Activated CD4-positive, alpha-beta T cell treated with anti-CD3 and anti-CD28 coated beads for 36 hours (primary cell): ENCODE data around the gene ADGRA3. TPM values are rescaled to one million over a fixed set of nuclear protein-coding genes. Genes with fewer than 3 reads are reported as not detected.
"Not testable (repeated sequence)": the region's sequence is repeated elsewhere in the genome, so short reads cannot be mapped to it uniquely, and the experiment has no call there.

Experiments
- ATAC-seq: fragments of 200-7000 bp; cut with Tn5 transposase; one replicate; pipeline ENCODE4 v1.10.0; 2021; ENCODE audit warnings: mild to moderate bottlenecking, moderate library complexity
- CTCF ChIA-PET: fragments of 350-600 bp; sonication (Branson Sonifier 250); formaldehyde crosslinking; loops from one replicate; lab custom pipeline; 2021; ENCODE audit warnings: antibody characterized with exemption; lab: Charles Lee
- POLR2A ChIA-PET: fragments of 350-600 bp; sonication (Branson Sonifier 250); formaldehyde crosslinking; loops from one replicate; lab custom pipeline; 2021; ENCODE audit warnings: antibody characterized with exemption, inconsistent platforms; lab: Charles Lee
- DNase-seq: peaks from one replicate; pipeline ENCODE4 v3.0.0-alpha.2; 2020
- H3K27ac Mint-ChIP-seq: one replicate; pipeline ENCODE4 v1.8.0; 2021; ENCODE audit warnings: mixed read lengths
- H3K27me3 Mint-ChIP-seq: one replicate; pipeline ENCODE4 v1.8.0; 2021; ENCODE audit warnings: mixed read lengths
- H3K36me3 Mint-ChIP-seq: one replicate; pipeline ENCODE4 v1.8.0; 2021; ENCODE audit warnings: low read depth, mixed read lengths
- H3K4me1 Mint-ChIP-seq: one replicate; pipeline ENCODE4 v1.8.0; 2021; ENCODE audit warnings: mixed read lengths
- H3K4me3 Mint-ChIP-seq: one replicate; pipeline ENCODE4 v1.8.0; 2021; ENCODE audit warnings: mild to moderate bottlenecking, moderate library complexity, mixed read lengths
- H3K9me3 Mint-ChIP-seq: one replicate; pipeline ENCODE4 v1.8.0; 2021; ENCODE audit warnings: low read depth, mixed read lengths
- intact Hi-C, 2 experiments: fragments of 100-400 bp; cut with DNase I in 1 of 2; cut with micrococcal nuclease in 1 of 2; formaldehyde crosslinking; loops; one replicate each; pipeline versions ENCODE4 v1.14.2 to v1.15.1; 2022 to 2024; cut with DNase I, micrococcal nuclease
- total RNA-seq, 2 experiments: library from RNA; stranded (reverse); gene quantifications; one replicate each; pipeline ENCODE4 v1.2.3, GENCODE V29; 2021

The ADGRA3 gene
- total RNA-seq, 2 experiments from 2014 or later = 10.8 to 15.2 TPM

GRCh38 chr4:22408474-22408873 lies 107.4 kb downstream of the ADGRA3 start:
- H3K4me3 Mint-ChIP-seq = no peak overlapping the region
- ATAC-seq (no peak), DNase-seq (no peak)
- intact Hi-C loops = no loop called here
- H3K9me3 Mint-ChIP-seq = no peaks in the 10 kb centered on the region
- no peaks in the 10 kb centered on the region for H3K4me1 Mint-ChIP-seq
- H3K27me3 Mint-ChIP-seq = no peaks in the 10 kb centered on the region
- POLR2A ChIA-PET = no interaction called here
- H3K36me3 Mint-ChIP-seq = peaks cover 8% of the 10 kb centered on the region
- H3K27ac Mint-ChIP-seq = no peak overlapping the region
- CTCF ChIA-PET = interaction anchor here (0.7 to 1.0 kb wide), 2 partner anchors 18 to 282 kb away, joined by 3 read pairs; no protein-coding TSS in a partner anchor

- ChIA-PET CTCF (no interaction called here), POLR2A (no interaction called here)
- Mint-ChIP-seq H3K9me3 (no peaks in the 10 kb centered on the region), H3K27ac (no peak overlapping the region), H3K27me3 (no peaks in the 10 kb centered on the region), H3K4me1 (no peaks in the 10 kb centered on the region), H3K36me3 (peaks cover 5% of the 10 kb centered on the region), H3K4me3 (no peak overlapping the region)
- intact Hi-C loops = no loop called here
- DNase-seq = no peak
- ATAC-seq = no peak
Measured at GRCh38 chr4:22407361-22407760, 108.5 kb downstream of the ADGRA3 start.

- H3K9me3 Mint-ChIP-seq = peaks cover 7% of the 10 kb centered on the region
- H3K27me3 Mint-ChIP-seq = no peaks in the 10 kb centered on the region
- peaks cover 11% of the 10 kb centered on the region for H3K4me1 Mint-ChIP-seq
- intact Hi-C loops = no loop called here
- H3K27ac Mint-ChIP-seq = no peak overlapping the region
- ATAC-seq (no peak), DNase-seq (no peak)
- CTCF ChIA-PET = interaction anchor here (0.6 to 0.9 kb wide), 2 partner anchors 9 to 290 kb away, joined by 3 read pairs; no protein-coding TSS in a partner anchor
- peaks cover 32% of the 10 kb centered on the region for H3K36me3 Mint-ChIP-seq
- no peak overlapping the region for H3K4me3 Mint-ChIP-seq
- POLR2A ChIA-PET = no interaction called here
Measured at GRCh38 chr4:22398671-22399070, 117.2 kb downstream of the ADGRA3 start.

- POLR2A ChIA-PET = no interaction called here
- H3K27ac Mint-ChIP-seq = no peak overlapping the region
- intact Hi-C loops = no loop called here
Measured at GRCh38 chr4:22391551-22391950, 124.3 kb downstream of the ADGRA3 start.

GRCh38 chr4:22389240-22389870 lies 126.5 kb downstream of the ADGRA3 start:
- DNase-seq (peak; percentile 69), ATAC-seq (peak; percentile 49)
- Mint-ChIP-seq H3K36me3 (peaks cover 6% of the 10 kb centered on the region), H3K9me3 (no peaks in the 10 kb centered on the region), H3K27ac (no peak overlapping the region), H3K4me1 (peaks cover 11% of the 10 kb centered on the region), H3K4me3 (no peak overlapping the region), H3K27me3 (no peaks in the 10 kb centered on the region)
- CTCF ChIA-PET = interaction anchor here (0.6 to 7.2 kb wide), 24 partner anchors 10 to 1047 kb away, joined by 3 to 124 read pairs (median 3); no protein-coding TSS in a partner anchor
- intact Hi-C loops = loop anchor here (1.0 to 10.0 kb wide), 6 partner anchors 152 to 600 kb away; no protein-coding TSS in a partner anchor
- POLR2A ChIA-PET = no interaction called here

More at GRCh38 chr4:22391551-22391950, 124.3 kb downstream of the ADGRA3 start:
- no peaks in the 10 kb centered on the region for H3K4me1 Mint-ChIP-seq
- H3K27me3 Mint-ChIP-seq = no peaks in the 10 kb centered on the region
- no peak for DNase-seq
- CTCF ChIA-PET = interaction anchor here (0.5 to 7.2 kb wide), 4 partner anchors 192 to 602 kb away, joined by 4 to 124 read pairs (median 4); no protein-coding TSS in a partner anchor
- no peak for ATAC-seq
- no peak overlapping the region for H3K4me3 Mint-ChIP-seq
- peaks cover 5% of the 10 kb centered on the region for H3K36me3 Mint-ChIP-seq
- no peaks in the 10 kb centered on the region for H3K9me3 Mint-ChIP-seq

GRCh38 chr4:22385611-22386011 lies 130.3 kb downstream of the ADGRA3 start:
- ATAC-seq (peak; percentile 92), DNase-seq (peak; percentile 7)
- intact Hi-C loops = loop anchor here (5.0 to 10.0 kb wide), 3 partner anchors 148 to 501 kb away; no protein-coding TSS in a partner anchor
- Mint-ChIP-seq H3K4me3 (no peak overlapping the region), H3K36me3 (peaks cover 6% of the 10 kb centered on the region), H3K27ac (no peak overlapping the region), H3K4me1 (peaks cover 11% of the 10 kb centered on the region), H3K27me3 (no peaks in the 10 kb centered on the region), H3K9me3 (no peaks in the 10 kb centered on the region)
- CTCF ChIA-PET = interaction anchor here (0.7 to 7.2 kb wide), 3 partner anchors 24 to 596 kb away, joined by 3 to 124 read pairs (median 4); no protein-coding TSS in a partner anchor
- POLR2A ChIA-PET = no interaction called here

GRCh38 chr4:22384154-22384553 lies 131.7 kb downstream of the ADGRA3 start:
- ChIA-PET CTCF (interaction anchor here (1.2 kb wide), 1 partner anchor 595 kb away, joined by 4 read pairs; no protein-coding TSS in a partner anchor), POLR2A (no interaction called here)
- peaks cover 11% of the 10 kb centered on the region for H3K4me1 Mint-ChIP-seq
- DNase-seq (no peak), ATAC-seq (no peak)
- peaks cover 2% of the 10 kb centered on the region for H3K9me3 Mint-ChIP-seq
- intact Hi-C loops = loop anchor here in 1 of 2 experiments (10.0 kb wide), 1 partner anchor 499 kb away; no protein-coding TSS in a partner anchor
- H3K36me3 Mint-ChIP-seq = peaks cover 6% of the 10 kb centered on the region
- no peak overlapping the region for H3K4me3 Mint-ChIP-seq
- no peaks in the 10 kb centered on the region for H3K27me3 Mint-ChIP-seq
- H3K27ac Mint-ChIP-seq = no peak overlapping the region

- H3K27me3 Mint-ChIP-seq, POLR2A ChIA-PET: not testable (repeated sequence)
- intact Hi-C loops = loop anchor here in 1 of 2 experiments (10.0 kb wide), 1 partner anchor 497 kb away; no protein-coding TSS in a partner anchor
Measured at GRCh38 chr4:22382216-22382615, 133.7 kb downstream of the ADGRA3 start.

GRCh38 chr4:22372986-22373385 lies 142.9 kb downstream of the ADGRA3 start:
- no peak overlapping the region for H3K27ac Mint-ChIP-seq
- CTCF ChIA-PET = interaction anchor here (0.8 to 1.2 kb wide), 2 partner anchors 17 to 583 kb away, joined by 3 read pairs; no protein-coding TSS in a partner anchor

More at GRCh38 chr4:22382216-22382615, 133.7 kb downstream of the ADGRA3 start:
- not testable (repeated sequence) for ATAC-seq, H3K36me3 Mint-ChIP-seq, DNase-seq, H3K4me3 Mint-ChIP-seq, H3K27ac Mint-ChIP-seq, H3K9me3 Mint-ChIP-seq
- H3K4me1 Mint-ChIP-seq = peaks cover 11% of the 10 kb centered on the region
- CTCF ChIA-PET = interaction anchor here (2.2 kb wide), 1 partner anchor 591 kb away, joined by 9 read pairs; no protein-coding TSS in a partner anchor

GRCh38 chr4:22369901-22370562 lies 145.8 kb downstream of the ADGRA3 start:
- ChIA-PET POLR2A (no interaction called here), CTCF (interaction anchor here (1.2 kb wide), 1 partner anchor 19 kb away, joined by 3 read pairs; no protein-coding TSS in a partner anchor)
- Mint-ChIP-seq H3K27me3 (no peaks in the 10 kb centered on the region), H3K4me1 (no peaks in the 10 kb centered on the region), H3K9me3 (no peaks in the 10 kb centered on the region), H3K4me3 (no peak overlapping the region), H3K27ac (no peak overlapping the region), H3K36me3 (no peaks in the 10 kb centered on the region)
- intact Hi-C loops = no loop called here
- ATAC-seq (no peak), DNase-seq (no peak)

More at GRCh38 chr4:22372986-22373385, 142.9 kb downstream of the ADGRA3 start:
- no peaks in the 10 kb centered on the region for H3K9me3 Mint-ChIP-seq
- intact Hi-C loops = no loop called here
- POLR2A ChIA-PET = no interaction called here
- H3K36me3 Mint-ChIP-seq = no peaks in the 10 kb centered on the region
- no peak for ATAC-seq
- no peak overlapping the region for H3K4me3 Mint-ChIP-seq
- no peaks in the 10 kb centered on the region for H3K27me3 Mint-ChIP-seq
- DNase-seq = no peak
- no peaks in the 10 kb centered on the region for H3K4me1 Mint-ChIP-seq

- intact Hi-C loops = no loop called here
- Mint-ChIP-seq H3K27me3 (no peaks in the 10 kb centered on the region), H3K36me3 (no peaks in the 10 kb centered on the region), H3K27ac (no peak overlapping the region), H3K4me1 (no peaks in the 10 kb centered on the region), H3K4me3 (no peak overlapping the region), H3K9me3 (peaks cover 2% of the 10 kb centered on the region)
- DNase-seq = no peak
- no peak for ATAC-seq
- ChIA-PET CTCF (no interaction called here), POLR2A (no interaction called here)
Measured at GRCh38 chr4:22363787-22364186, 152.1 kb downstream of the ADGRA3 start.
